Measurements from ENCODE around the gene CTIF. TPM values are rescaled to one million over a fixed set of nuclear protein-coding genes. Genes with fewer than 3 reads are reported as not detected.
A peak's percentile ranks its signal among the peaks of the same experiment; 100 is the strongest.

CTIF gene
- total RNA-seq, 1 donor, result 86.4 TPM

DNA sequence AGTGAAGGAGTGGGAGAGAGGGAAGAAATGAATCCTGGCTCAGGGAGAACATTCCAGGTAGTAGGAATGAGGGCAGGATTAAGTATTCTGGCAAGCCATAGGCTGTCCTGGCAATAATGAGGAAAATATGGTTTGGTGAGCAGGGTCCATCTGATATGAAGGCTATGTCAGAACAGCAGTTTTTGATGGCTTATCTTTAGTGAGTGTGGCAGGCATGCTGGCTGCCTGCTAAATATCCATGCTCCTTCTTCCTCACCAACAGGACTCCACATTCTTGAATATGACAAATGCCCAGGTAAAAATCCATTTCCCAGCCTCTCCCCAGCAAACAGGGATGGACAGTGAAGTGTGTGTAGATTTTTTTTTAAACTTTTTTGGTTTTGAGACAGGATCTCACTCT lies 13.2 kb upstream of the CTIF start:
- DNase-seq (ENCODE audit: low read depth), result no peak
- H3K4me3 ChIP-seq (ENCODE audit: low read depth, low read length), result no peak overlapping the region
- TF ChIP-seq, protein P1, sequence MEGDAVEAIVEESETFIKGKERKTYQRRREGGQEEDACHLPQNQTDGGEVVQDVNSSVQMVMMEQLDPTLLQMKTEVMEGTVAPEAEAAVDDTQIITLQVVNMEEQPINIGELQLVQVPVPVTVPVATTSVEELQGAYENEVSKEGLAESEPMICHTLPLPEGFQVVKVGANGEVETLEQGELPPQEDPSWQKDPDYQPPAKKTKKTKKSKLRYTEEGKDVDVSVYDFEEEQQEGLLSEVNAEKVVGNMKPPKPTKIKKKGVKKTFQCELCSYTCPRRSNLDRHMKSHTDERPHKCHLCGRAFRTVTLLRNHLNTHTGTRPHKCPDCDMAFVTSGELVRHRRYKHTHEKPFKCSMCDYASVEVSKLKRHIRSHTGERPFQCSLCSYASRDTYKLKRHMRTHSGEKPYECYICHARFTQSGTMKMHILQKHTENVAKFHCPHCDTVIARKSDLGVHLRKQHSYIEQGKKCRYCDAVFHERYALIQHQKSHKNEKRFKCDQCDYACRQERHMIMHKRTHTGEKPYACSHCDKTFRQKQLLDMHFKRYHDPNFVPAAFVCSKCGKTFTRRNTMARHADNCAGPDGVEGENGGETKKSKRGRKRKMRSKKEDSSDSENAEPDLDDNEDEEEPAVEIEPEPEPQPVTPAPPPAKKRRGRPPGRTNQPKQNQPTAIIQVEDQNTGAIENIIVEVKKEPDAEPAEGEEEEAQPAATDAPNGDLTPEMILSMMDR (IDR thresholded peaks at IDR 0.05; ENCODE audit: insufficient read depth, low read depth, low read length), result no peak

- no peak overlapping the region for H3K4me3 ChIP-seq (ENCODE audit: low read depth, low read length)
- TF ChIP-seq, protein P1 (IDR thresholded peaks at IDR 0.05; ENCODE audit: insufficient read depth, low read depth, low read length), result no peak
- DNase-seq (ENCODE audit: low read depth), result no peak
Observed at GRCh38 chr18:48527461-48527860, 11.4 kb upstream of the CTIF start.

DNA sequence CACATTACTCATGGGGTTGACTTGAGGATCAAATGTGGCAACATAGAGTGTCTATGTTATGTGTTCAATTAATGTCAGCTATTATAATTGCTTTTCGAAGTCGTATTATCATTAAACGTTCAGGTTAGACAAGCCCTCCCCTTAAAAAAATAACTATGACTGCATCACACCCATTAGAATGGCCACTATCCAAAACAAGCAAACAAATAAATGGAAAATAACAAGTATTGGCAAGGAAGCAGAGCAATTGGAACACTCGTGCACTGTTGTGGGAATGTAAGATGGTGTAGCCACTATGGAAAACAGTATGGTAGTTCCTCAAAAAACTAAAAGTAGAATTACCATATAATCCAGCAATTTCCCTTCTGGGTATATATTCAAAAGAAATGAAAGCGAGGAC lies 10.0 kb upstream of the CTIF start:
- DNase-seq (ENCODE audit: low read depth), result no peak
- no peak overlapping the region for H3K4me3 ChIP-seq (ENCODE audit: low read depth, low read length)
- TF ChIP-seq, protein P1 (IDR thresholded peaks at IDR 0.05; ENCODE audit: insufficient read depth, low read depth, low read length), result no peak

DNA sequence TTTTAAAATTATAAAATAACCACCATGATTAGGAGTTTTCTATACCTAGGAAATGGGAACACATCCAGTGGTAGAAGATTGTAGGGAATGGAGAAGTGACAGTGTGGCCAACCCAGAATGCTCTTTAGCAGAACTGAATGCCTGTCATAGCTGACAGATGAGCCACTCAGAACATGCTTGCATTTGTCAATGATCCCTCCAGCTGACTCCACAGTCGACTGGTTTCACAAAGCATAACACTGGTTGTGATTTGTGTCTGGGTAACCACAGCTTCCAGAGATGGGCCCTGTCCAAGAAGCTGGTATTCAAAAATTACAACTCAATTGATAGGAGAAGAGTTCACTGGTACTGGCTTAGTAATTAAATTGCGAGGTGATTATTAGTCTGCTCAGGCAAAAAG lies 9.0 kb upstream of the CTIF start:
- TF ChIP-seq, protein P1 (IDR thresholded peaks at IDR 0.05; ENCODE audit: insufficient read depth, low read depth, low read length), result no peak
- DNase-seq (ENCODE audit: low read depth), result peak; percentile 60
- no peak overlapping the region for H3K4me3 ChIP-seq (ENCODE audit: low read depth, low read length)

- no peak overlapping the region for H3K4me3 ChIP-seq (ENCODE audit: low read depth, low read length)
- DNase-seq (ENCODE audit: low read depth), result no peak
- TF ChIP-seq, protein P1 (IDR thresholded peaks at IDR 0.05; ENCODE audit: insufficient read depth, low read depth, low read length), result no peak
Observed at GRCh38 chr18:48530399-48531081, 8.3 kb upstream of the CTIF start.

DNA sequence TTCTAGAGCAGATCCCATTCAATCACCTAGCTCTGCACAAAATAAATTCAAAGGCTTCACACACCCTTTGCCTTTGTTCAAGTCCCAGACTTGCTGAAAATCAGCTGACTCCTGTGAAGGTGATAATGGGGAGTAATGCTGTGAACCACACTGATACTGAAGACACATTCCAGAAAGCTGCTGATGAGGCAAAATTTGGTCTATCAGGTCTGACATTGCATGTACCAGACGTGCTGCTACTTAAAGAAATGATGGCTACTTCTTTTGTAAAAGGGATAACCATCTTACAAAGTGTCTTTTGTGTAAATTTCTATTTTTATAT lies 7.8 kb upstream of the CTIF start:
- TF ChIP-seq, protein P1 (IDR thresholded peaks at IDR 0.05; ENCODE audit: insufficient read depth, low read depth, low read length), result no peak
- no peak for DNase-seq (ENCODE audit: low read depth)
- no peak overlapping the region for H3K4me3 ChIP-seq (ENCODE audit: low read depth, low read length)

DNA sequence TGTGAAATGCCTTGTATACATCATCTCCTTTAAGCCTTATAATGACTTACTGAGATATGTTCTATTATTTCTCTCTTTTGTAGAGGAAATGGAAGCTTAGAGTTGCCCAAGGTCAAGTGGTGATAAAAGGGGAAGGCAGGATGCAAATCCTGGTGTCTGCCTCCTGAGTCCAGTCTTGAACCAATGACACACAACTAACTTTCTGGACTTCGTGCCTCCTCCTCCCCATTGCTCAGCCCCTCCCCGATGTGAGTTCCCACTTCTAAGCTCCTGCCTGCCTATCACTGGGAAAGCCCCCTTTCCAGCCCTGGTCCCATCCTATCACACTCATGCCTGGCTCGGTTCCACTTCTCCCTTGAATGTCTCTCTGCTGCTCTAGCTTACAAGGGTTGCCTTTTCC lies 6.9 kb upstream of the CTIF start:
- DNase-seq (ENCODE audit: low read depth), result no peak
- TF ChIP-seq, protein P1 (IDR thresholded peaks at IDR 0.05; ENCODE audit: insufficient read depth, low read depth, low read length), result no peak
- H3K4me3 ChIP-seq (ENCODE audit: low read depth, low read length), result no peak overlapping the region

All from fibroblast of villous mesenchyme (primary cell).